Measurements from ENCODE around the gene ACTRT2.

Gene ACTRT2

DNA sequence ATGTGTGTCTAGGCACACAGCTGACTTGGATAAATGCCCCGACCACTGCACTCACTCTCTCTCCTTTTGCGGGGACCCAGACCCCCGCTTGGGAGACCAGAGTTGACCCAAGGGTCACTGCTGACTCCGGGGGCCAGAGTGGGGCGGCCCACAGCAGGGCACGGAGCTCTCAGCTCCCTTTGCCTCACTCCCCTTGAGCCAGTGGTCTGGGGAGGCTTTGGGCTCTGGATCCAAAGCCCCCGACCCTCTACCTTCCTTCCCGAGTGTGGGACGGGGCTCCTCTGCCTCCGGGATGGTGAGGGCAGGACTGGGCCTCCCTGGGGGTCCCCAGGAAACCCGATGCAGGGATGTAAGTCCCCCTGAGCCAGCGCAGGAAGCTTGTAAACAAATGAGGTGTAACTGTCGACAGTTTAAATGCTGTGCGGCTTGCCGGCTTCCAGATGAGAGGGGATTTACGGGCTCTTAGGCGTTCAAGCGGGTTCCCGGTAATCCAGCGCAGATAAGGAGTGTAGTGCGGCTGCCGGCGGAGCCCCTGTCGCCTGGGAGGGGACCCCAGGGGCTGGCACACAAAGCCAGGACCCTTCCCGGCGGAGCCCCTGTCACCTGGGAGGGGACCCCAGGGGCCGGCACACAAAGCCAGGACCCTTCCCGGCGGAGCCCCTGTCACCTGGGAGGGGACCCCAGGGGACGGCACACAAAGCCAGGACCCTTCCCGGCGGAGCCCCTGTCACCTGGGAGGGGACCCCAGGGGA lies 7.4 kb downstream of the ACTRT2 start:
- no peak for ATAC-seq
- TF ChIP-seq ZC3H10 (CRISPR knock-in tag; IDR thresholded peaks at IDR 0.05), result no peak
- no peak for TF ChIP-seq ZNF565 (CRISPR knock-in tag; conservative IDR thresholded peaks at IDR 0.05; ENCODE audit: low read depth)
- TF ChIP-seq TCF4 (CRISPR knock-in tag; IDR thresholded peaks at IDR 0.05; ENCODE audit: borderline replicate concordance), result no peak
- TF ChIP-seq ISL1 (CRISPR knock-in tag; IDR thresholded peaks at IDR 0.05), result no peak
- no peak for TF ChIP-seq GLIS3 (CRISPR knock-in tag; IDR thresholded peaks at IDR 0.05)
- no peak for TF ChIP-seq OSR1 (CRISPR knock-in tag; IDR thresholded peaks at IDR 0.05)
- no peak for TF ChIP-seq PPARA (CRISPR knock-in tag; IDR thresholded peaks at IDR 0.05; ENCODE audit: borderline replicate concordance)
- TF ChIP-seq, protein P1, sequence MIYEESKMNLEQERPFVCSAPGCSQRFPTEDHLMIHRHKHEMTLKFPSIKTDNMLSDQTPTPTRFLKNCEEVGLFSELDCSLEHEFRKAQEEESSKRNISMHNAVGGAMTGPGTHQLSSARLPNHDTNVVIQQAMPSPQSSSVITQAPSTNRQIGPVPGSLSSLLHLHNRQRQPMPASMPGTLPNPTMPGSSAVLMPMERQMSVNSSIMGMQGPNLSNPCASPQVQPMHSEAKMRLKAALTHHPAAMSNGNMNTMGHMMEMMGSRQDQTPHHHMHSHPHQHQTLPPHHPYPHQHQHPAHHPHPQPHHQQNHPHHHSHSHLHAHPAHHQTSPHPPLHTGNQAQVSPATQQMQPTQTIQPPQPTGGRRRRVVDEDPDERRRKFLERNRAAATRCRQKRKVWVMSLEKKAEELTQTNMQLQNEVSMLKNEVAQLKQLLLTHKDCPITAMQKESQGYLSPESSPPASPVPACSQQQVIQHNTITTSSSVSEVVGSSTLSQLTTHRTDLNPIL (CRISPR knock-in tag; IDR thresholded peaks at IDR 0.05; ENCODE audit: low read depth), result no peak
- no peak for TF ChIP-seq BACH2 (CRISPR knock-in tag; IDR thresholded peaks at IDR 0.05; ENCODE audit: borderline replicate concordance)
- TF ChIP-seq ZNF70 (CRISPR knock-in tag; IDR thresholded peaks at IDR 0.05), result no peak
- TF ChIP-seq, protein P2, sequence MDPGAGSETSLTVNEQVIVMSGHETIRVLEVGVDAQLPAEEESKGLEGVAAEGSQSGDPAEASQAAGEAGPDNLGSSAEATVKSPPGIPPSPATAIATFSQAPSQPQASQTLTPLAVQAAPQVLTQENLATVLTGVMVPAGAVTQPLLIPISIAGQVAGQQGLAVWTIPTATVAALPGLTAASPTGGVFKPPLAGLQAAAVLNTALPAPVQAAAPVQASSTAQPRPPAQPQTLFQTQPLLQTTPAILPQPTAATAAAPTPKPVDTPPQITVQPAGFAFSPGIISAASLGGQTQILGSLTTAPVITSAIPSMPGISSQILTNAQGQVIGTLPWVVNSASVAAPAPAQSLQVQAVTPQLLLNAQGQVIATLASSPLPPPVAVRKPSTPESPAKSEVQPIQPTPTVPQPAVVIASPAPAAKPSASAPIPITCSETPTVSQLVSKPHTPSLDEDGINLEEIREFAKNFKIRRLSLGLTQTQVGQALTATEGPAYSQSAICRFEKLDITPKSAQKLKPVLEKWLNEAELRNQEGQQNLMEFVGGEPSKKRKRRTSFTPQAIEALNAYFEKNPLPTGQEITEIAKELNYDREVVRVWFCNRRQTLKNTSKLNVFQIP (CRISPR knock-in tag; IDR thresholded peaks at IDR 0.05; ENCODE audit: borderline replicate concordance, low read depth), result no peak
- TF ChIP-seq RARB (CRISPR knock-in tag; IDR thresholded peaks at IDR 0.05), result no peak
- TF ChIP-seq SNAI2 (CRISPR knock-in tag; IDR thresholded peaks at IDR 0.05), result no peak
- TF ChIP-seq ZFP30 (CRISPR knock-in tag; IDR thresholded peaks at IDR 0.05), result no peak
- TF ChIP-seq ZNF8 (CRISPR knock-in tag; IDR thresholded peaks at IDR 0.05), result no peak
- TF ChIP-seq, protein P3, sequence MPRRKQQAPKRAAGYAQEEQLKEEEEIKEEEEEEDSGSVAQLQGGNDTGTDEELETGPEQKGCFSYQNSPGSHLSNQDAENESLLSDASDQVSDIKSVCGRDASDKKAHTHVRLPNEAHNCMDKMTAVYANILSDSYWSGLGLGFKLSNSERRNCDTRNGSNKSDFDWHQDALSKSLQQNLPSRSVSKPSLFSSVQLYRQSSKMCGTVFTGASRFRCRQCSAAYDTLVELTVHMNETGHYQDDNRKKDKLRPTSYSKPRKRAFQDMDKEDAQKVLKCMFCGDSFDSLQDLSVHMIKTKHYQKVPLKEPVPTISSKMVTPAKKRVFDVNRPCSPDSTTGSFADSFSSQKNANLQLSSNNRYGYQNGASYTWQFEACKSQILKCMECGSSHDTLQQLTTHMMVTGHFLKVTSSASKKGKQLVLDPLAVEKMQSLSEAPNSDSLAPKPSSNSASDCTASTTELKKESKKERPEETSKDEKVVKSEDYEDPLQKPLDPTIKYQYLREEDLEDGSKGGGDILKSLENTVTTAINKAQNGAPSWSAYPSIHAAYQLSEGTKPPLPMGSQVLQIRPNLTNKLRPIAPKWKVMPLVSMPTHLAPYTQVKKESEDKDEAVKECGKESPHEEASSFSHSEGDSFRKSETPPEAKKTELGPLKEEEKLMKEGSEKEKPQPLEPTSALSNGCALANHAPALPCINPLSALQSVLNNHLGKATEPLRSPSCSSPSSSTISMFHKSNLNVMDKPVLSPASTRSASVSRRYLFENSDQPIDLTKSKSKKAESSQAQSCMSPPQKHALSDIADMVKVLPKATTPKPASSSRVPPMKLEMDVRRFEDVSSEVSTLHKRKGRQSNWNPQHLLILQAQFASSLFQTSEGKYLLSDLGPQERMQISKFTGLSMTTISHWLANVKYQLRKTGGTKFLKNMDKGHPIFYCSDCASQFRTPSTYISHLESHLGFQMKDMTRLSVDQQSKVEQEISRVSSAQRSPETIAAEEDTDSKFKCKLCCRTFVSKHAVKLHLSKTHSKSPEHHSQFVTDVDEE (CRISPR knock-in tag; IDR thresholded peaks at IDR 0.05), result no peak
- TF ChIP-seq ARNTL (CRISPR knock-in tag; IDR thresholded peaks at IDR 0.05; ENCODE audit: borderline replicate concordance, low read depth), result no peak
- TF ChIP-seq, protein P4, sequence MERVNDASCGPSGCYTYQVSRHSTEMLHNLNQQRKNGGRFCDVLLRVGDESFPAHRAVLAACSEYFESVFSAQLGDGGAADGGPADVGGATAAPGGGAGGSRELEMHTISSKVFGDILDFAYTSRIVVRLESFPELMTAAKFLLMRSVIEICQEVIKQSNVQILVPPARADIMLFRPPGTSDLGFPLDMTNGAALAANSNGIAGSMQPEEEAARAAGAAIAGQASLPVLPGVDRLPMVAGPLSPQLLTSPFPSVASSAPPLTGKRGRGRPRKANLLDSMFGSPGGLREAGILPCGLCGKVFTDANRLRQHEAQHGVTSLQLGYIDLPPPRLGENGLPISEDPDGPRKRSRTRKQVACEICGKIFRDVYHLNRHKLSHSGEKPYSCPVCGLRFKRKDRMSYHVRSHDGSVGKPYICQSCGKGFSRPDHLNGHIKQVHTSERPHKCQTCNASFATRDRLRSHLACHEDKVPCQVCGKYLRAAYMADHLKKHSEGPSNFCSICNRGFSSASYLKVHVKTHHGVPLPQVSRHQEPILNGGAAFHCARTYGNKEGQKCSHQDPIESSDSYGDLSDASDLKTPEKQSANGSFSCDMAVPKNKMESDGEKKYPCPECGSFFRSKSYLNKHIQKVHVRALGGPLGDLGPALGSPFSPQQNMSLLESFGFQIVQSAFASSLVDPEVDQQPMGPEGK (CRISPR knock-in tag; IDR thresholded peaks at IDR 0.05; ENCODE audit: borderline replicate concordance), result no peak

DNA sequence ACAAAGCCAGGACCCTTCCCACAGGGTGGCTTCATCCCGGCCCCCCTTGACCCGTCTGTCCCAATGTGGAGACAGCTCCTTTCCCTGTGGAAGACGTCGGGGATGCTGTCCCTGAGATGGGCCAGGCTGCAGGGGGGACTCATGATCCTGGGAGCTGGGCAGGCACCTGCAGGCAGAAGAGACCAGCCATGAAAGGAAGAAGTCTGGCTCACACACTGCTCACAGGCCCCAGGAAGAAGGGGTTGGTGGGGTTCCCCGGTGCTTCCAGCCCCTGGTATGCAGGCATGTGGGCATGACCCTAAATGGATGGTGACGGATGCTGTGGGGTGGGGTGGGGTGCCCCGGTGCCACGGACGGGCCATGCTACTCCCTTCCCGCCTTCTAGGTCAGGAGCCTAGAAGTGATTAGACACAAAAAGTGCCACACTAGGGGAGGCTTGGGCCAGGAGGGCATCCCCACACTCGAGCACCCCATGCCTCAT lies 8.3 kb downstream of the ACTRT2 start:
- TF ChIP-seq ZNF70 (CRISPR knock-in tag; IDR thresholded peaks at IDR 0.05) (no peak), ZFP3 (CRISPR knock-in tag; IDR thresholded peaks at IDR 0.05) (no peak), TOX (CRISPR knock-in tag; IDR thresholded peaks at IDR 0.05; ENCODE audit: borderline replicate concordance) (no peak), ISL1 (CRISPR knock-in tag; IDR thresholded peaks at IDR 0.05) (no peak), ZFP30 (CRISPR knock-in tag; IDR thresholded peaks at IDR 0.05) (no peak), RARB (CRISPR knock-in tag; IDR thresholded peaks at IDR 0.05) (no peak), ESRRG (CRISPR knock-in tag; IDR thresholded peaks at IDR 0.05) (no peak), PPARA (CRISPR knock-in tag; IDR thresholded peaks at IDR 0.05; ENCODE audit: borderline replicate concordance) (no peak)
- TF ChIP-seq, protein P2 (CRISPR knock-in tag; IDR thresholded peaks at IDR 0.05; ENCODE audit: borderline replicate concordance, low read depth), result no peak
- TF ChIP-seq, protein P5, sequence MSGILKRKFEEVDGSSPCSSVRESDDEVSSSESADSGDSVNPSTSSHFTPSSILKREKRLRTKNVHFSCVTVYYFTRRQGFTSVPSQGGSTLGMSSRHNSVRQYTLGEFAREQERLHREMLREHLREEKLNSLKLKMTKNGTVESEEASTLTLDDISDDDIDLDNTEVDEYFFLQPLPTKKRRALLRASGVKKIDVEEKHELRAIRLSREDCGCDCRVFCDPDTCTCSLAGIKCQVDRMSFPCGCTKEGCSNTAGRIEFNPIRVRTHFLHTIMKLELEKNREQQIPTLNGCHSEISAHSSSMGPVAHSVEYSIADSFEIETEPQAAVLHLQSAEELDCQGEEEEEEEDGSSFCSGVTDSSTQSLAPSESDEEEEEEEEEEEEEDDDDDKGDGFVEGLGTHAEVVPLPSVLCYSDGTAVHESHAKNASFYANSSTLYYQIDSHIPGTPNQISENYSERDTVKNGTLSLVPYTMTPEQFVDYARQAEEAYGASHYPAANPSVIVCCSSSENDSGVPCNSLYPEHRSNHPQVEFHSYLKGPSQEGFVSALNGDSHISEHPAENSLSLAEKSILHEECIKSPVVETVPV (CRISPR knock-in tag; IDR thresholded peaks at IDR 0.05), result no peak

More for the DNA sequence above, 8.3 kb downstream of the ACTRT2 start:
- no peak for ATAC-seq

Data from SK-N-SH treated with all-trans-retinoic acid at 6 μM for 48 hours (cell line).